Esophagus muscularis mucosa (tissue), 4 donors: ENCODE measurements around the gene PSMD5.

Experiments used
- CTCF ChIP-seq, 3 experiments: fragments of 200-600 bp in 2 of 3; fragments of 450-650 bp in 1 of 3; sonication (generic) in 2 of 3; IDR thresholded peaks; one replicate each; pipeline ENCODE4 v1.5.1; 2017 to 2019; ENCODE audit warnings: antibody characterized with exemption in 3 of 3, mild to moderate bottlenecking in 2 of 3, moderate library complexity in 1 of 3
- EP300 ChIP-seq: sonication (generic); formaldehyde crosslinking; IDR thresholded peaks from one replicate; pipeline ENCODE4 v1.6.1; 2017; ENCODE audit warnings: antibody characterized with exemption
- POLR2A ChIP-seq: fragments of 450-650 bp; IDR thresholded peaks from one replicate; pipeline ENCODE4 v1.6.1; 2017; ENCODE audit warnings: antibody characterized with exemption, moderate library complexity, mild to moderate bottlenecking, low read depth
- POLR2AphosphoS5 ChIP-seq, 2 donors: sonication (generic); formaldehyde crosslinking; IDR thresholded peaks; one replicate each; pipeline ENCODE4 v1.6.1; 2017; ENCODE audit warnings: antibody characterized with exemption in 2 of 2

GRCh38 chr9:120890320-120891244, 47.9 kb upstream of the PSMD5 start:
- no peak for TF ChIP-seq CTCF (IDR thresholded peaks at IDR 0.05)
- TF ChIP-seq POLR2AphosphoS5 (IDR thresholded peaks at IDR 0.05) = no peak
- no peak for TF ChIP-seq POLR2A
- TF ChIP-seq EP300 = no peak
